Endodermal cell (in vitro differentiated cells): Measurements from ENCODE around the gene RASGRP3. TPM values are rescaled to one million over a fixed set of nuclear protein-coding genes. Genes with fewer than 3 reads are reported as not detected.

ENCODE experiments used
- DNase-seq: peaks from one replicate; pipeline ENCODE4 v3.0.0-alpha.2; 2017
- H3K27ac ChIP-seq: 2 replicates; pipeline ENCODE4 v1.5.1; 2013; ENCODE audit warnings: mild to moderate bottlenecking, low read depth, low read length, moderate library complexity
- H3K27me3 ChIP-seq: 2 replicates; pipeline ENCODE4 v1.6.1; 2013; ENCODE audit warnings: mild to moderate bottlenecking, low read length, moderate library complexity; ENCODE audit not compliant: insufficient read depth, control insufficient read depth, poor library complexity, severe bottlenecking
- H3K36me3 ChIP-seq: 2 replicates; pipeline ENCODE4 v1.7.0; 2013; ENCODE audit warnings: mild to moderate bottlenecking, low read length, moderate library complexity; ENCODE audit not compliant: control insufficient read depth, insufficient read depth
- H3K4me1 ChIP-seq: one replicate; pipeline ENCODE4 v1.7.0; 2013; ENCODE audit warnings: low read length; ENCODE audit not compliant: control insufficient read depth, insufficient read depth
- H3K4me3 ChIP-seq: 2 replicates; pipeline ENCODE4 v1.5.1; 2013; ENCODE audit warnings: mild to moderate bottlenecking, low read length, moderate library complexity
- H3K9ac ChIP-seq: 2 replicates; pipeline ENCODE4 v1.6.1; 2013; ENCODE audit warnings: mild to moderate bottlenecking, low read length, moderate library complexity; ENCODE audit not compliant: poor library complexity, severe bottlenecking; ENCODE audit errors: extremely low read depth
- H3K9me3 ChIP-seq: 2 replicates; pipeline ENCODE4 v1.6.1; 2013; ENCODE audit warnings: mild to moderate bottlenecking, low read length, moderate library complexity; ENCODE audit not compliant: control insufficient read depth
- H3K27ac Mint-ChIP-seq: 2 replicates; pipeline ENCODE4 v1.8.0; 2020; ENCODE audit warnings: mixed read lengths
- H3K27me3 Mint-ChIP-seq: 2 replicates; pipeline ENCODE4 v1.8.0; 2021; ENCODE audit warnings: mild to moderate bottlenecking, mixed read lengths; ENCODE audit not compliant: insufficient read depth
- H3K36me3 Mint-ChIP-seq: 2 replicates; pipeline ENCODE4 v1.8.0; 2020; ENCODE audit warnings: low read depth, mixed read lengths
- H3K4me1 Mint-ChIP-seq: 2 replicates; pipeline ENCODE4 v1.8.0; 2020; ENCODE audit warnings: mixed read lengths
- H3K4me3 Mint-ChIP-seq: 2 replicates; pipeline ENCODE4 v1.8.0; 2020; ENCODE audit warnings: mild to moderate bottlenecking, moderate library complexity, mixed read lengths
- H3K9me3 Mint-ChIP-seq: 2 replicates; pipeline ENCODE4 v1.8.0; 2020; ENCODE audit warnings: mild to moderate bottlenecking, mixed read lengths
- WGBS, 2 experiments: methylation state at CpG; one replicate each; pipeline versions ENCODE4 v1.1.5 to v1.1.7; 2013; ENCODE audit warnings: missing lambda C conversion rate in 2 of 2, mixed read lengths in 1 of 2; ENCODE audit not compliant: insufficient coverage in 1 of 2, insufficient read length in 1 of 2; 5-methylcytosine and 5-hydroxymethylcytosine counted together
- total RNA-seq, 2 donors: library from RNA; stranded (reverse); fragmentation: NEBNext Ultra II Directional in 1 of 2; extraction: Animal tissue kit (Norgen Biotek cat#: 25700) in 1 of 2; gene quantifications; 2 replicates in 1 of 2; 3 replicates in 1 of 2; pipeline ENCODE4 v1.2.1, GENCODE V29; 2021
- TF ChIP-seq, protein P1 (sequence below): fragments of 200-600 bp; sonication (generic); conservative IDR thresholded peaks from 2 replicates; pipeline ENCODE4 v1.5.0; 2021; ENCODE audit warnings: antibody characterized with exemption, mild to moderate bottlenecking

RASGRP3 gene
- total RNA-seq, 2 donors from 2014 or later = 0.29 TPM; not detected in 1

DNA sequence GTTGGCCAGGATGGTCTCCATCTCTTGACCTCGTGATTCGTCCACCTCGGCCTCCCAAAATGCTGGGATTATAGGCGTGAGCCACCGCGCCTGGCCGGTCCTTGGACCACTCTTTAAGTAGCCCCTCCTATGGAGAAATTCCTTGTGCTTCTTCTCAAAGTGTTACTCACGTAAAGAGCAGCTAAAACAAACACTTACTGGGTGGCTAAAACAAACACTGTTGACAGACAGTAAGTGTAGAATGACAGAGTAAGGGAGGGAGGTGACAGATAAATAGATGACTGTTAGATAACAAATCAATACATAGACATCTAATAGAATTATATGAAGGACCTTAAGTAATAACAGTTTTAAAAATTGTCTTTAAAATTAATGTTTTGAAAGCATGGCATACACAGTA, 40.9 kb upstream of the RASGRP3 start:
- Histone ChIP-seq H3K27ac (no peak overlapping the region), H3K27me3 (no peaks in the 10 kb centered on the region), H3K4me1 (no peaks in the 10 kb centered on the region), H3K4me3 (no peak overlapping the region), H3K9me3 (no peaks in the 10 kb centered on the region), H3K9ac (no peak overlapping the region), H3K36me3 (no peaks in the 10 kb centered on the region)
- H3K4me1 Mint-ChIP-seq = peaks cover 5% of the 10 kb centered on the region
- H3K27me3 Mint-ChIP-seq = no peaks in the 10 kb centered on the region
- WGBS, 2 experiments = 63 to 88% methylated on average over 6 to 8 of the region's 8 CpGs
- TF ChIP-seq, protein P1, sequence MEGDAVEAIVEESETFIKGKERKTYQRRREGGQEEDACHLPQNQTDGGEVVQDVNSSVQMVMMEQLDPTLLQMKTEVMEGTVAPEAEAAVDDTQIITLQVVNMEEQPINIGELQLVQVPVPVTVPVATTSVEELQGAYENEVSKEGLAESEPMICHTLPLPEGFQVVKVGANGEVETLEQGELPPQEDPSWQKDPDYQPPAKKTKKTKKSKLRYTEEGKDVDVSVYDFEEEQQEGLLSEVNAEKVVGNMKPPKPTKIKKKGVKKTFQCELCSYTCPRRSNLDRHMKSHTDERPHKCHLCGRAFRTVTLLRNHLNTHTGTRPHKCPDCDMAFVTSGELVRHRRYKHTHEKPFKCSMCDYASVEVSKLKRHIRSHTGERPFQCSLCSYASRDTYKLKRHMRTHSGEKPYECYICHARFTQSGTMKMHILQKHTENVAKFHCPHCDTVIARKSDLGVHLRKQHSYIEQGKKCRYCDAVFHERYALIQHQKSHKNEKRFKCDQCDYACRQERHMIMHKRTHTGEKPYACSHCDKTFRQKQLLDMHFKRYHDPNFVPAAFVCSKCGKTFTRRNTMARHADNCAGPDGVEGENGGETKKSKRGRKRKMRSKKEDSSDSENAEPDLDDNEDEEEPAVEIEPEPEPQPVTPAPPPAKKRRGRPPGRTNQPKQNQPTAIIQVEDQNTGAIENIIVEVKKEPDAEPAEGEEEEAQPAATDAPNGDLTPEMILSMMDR = no peak
- no peak overlapping the region for H3K27ac Mint-ChIP-seq
- DNase-seq = no peak
- H3K36me3 Mint-ChIP-seq = no peaks in the 10 kb centered on the region
- H3K9me3 Mint-ChIP-seq = no peaks in the 10 kb centered on the region
- no peak overlapping the region for H3K4me3 Mint-ChIP-seq

DNA sequence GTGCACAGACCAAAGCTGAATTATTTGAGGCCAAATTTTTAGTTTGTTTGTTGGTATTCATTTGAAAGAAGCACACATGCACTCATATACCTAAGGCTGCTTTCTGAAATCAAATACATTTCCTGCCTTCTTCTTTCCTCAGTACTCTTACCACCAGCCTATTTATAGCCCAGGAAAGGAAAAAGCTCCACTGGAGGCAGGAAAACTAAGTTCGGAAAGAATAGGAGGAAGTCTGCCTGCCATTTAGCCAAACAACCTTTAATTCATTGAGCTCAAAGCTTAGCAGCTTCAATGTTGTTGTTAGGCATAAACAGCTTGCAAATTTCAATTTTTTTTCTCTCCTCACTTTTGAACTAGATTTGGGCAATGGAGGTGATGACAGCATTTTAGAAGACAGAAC, 40.4 kb upstream of the RASGRP3 start:
- WGBS, 2 experiments = 85% methylated on average over 1 of the region's 1 CpG; no CpG with 5 or more reads in 1 of the 2 experiments
- Histone ChIP-seq H3K27me3 (no peaks in the 10 kb centered on the region), H3K9ac (no peak overlapping the region), H3K9me3 (no peaks in the 10 kb centered on the region), H3K27ac (no peak overlapping the region), H3K4me1 (no peaks in the 10 kb centered on the region), H3K36me3 (no peaks in the 10 kb centered on the region), H3K4me3 (no peak overlapping the region)
- no peak for DNase-seq
- TF ChIP-seq, protein P1 = no peak
- no peaks in the 10 kb centered on the region for H3K9me3 Mint-ChIP-seq
- H3K27me3 Mint-ChIP-seq = no peaks in the 10 kb centered on the region
- no peak overlapping the region for H3K4me3 Mint-ChIP-seq
- no peak overlapping the region for H3K27ac Mint-ChIP-seq
- H3K4me1 Mint-ChIP-seq = peaks cover 5% of the 10 kb centered on the region
- no peaks in the 10 kb centered on the region for H3K36me3 Mint-ChIP-seq

DNA sequence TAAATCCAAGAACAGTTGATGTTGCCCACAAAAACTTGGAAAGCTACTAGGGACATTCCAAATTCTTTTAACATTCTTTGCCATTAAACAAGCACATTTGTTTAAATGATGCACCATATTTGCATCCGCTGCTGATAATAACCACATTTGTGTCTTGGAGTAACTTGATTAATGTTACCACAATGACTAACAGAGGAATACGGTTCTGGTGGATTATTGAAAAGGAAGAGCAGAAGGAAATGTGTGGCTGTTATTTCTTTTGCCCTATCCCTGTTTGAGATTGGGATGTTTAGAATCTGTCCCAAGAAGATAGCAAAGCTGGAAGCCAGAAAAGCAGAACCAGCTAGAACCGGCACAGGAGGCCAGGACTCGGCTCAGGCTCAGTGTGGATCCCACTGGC, 39.2 kb upstream of the RASGRP3 start:
- no peaks in the 10 kb centered on the region for H3K4me1 ChIP-seq
- H3K4me1 Mint-ChIP-seq = peaks cover 5% of the 10 kb centered on the region
- H3K4me3 Mint-ChIP-seq = no peak overlapping the region
- no peaks in the 10 kb centered on the region for H3K36me3 Mint-ChIP-seq
- no peak overlapping the region for H3K27ac ChIP-seq
- H3K9me3 Mint-ChIP-seq = peaks cover 1% of the 10 kb centered on the region
- 96 to 100% methylated on average over 1 to 4 of the region's 4 CpGs for WGBS, 2 experiments
- no peaks in the 10 kb centered on the region for H3K27me3 Mint-ChIP-seq
- DNase-seq = no peak
- no peak overlapping the region for H3K9ac ChIP-seq
- no peaks in the 10 kb centered on the region for H3K9me3 ChIP-seq
- TF ChIP-seq, protein P1 = no peak
- no peaks in the 10 kb centered on the region for H3K27me3 ChIP-seq
- no peak overlapping the region for H3K4me3 ChIP-seq
- H3K27ac Mint-ChIP-seq = no peak overlapping the region
- no peaks in the 10 kb centered on the region for H3K36me3 ChIP-seq
